ENCODE results near the gene AGA. TPM values are rescaled to one million over a fixed set of nuclear protein-coding genes. Genes with fewer than 3 reads are reported as not detected.

The AGA gene
- total and polyA plus RNA-seq, 2 of the 13 experiments (the other 11 are each of a cell fraction or from before 2014, with no cell fraction given) = 21.9 to 22.3 TPM

DNA sequence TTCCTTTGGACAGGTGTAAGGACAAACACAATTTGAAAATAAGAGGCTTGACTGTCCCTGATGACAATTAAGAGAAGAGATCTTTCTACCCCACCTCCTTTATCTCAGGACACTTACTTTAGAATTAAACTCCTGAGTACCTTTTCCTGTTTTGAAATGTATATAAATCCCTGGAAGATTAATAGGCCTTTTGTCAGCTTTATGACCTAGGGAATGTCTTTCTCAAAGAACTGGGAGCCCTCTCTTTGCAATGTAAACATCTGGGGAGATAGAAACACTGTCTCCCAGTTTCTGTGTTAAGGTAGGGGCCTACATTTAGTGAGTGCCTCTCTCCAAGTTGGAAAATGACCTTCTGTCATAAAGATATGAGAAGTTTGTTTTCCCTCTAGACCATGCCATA lies 31.7 kb downstream of the AGA start:
- in situ Hi-C loops (cut with HindIII; ENCODE audit: extremely low pct_ligation_motif_present, low pct_unique_long_range_greater_than_20kb) = no loop called here
- ChIA-PET CTCF (ENCODE audit: low intra/inter-chr PET ratio, low total read pairs) (no interaction called here), POLR2A (interaction anchor here (1.8 kb wide), 1 partner anchor 31 kb away, joined by 6 read pairs; the partner anchor contains the start of gene AGA)
- TF ChIP-seq ZNF615 (CRISPR knock-in tag; IDR thresholded peaks at IDR 0.05; ENCODE audit: borderline replicate concordance) (no peak), SATB2 (CRISPR knock-in tag; IDR thresholded peaks at IDR 0.05) (no peak), ZBTB38 (CRISPR knock-in tag; IDR thresholded peaks at IDR 0.05) (no peak), NKX3-1 (CRISPR knock-in tag; IDR thresholded peaks at IDR 0.05) (no peak), TEAD2 (CRISPR knock-in tag; IDR thresholded peaks at IDR 0.05) (no peak), KDM6A (CRISPR knock-in tag; IDR thresholded peaks at IDR 0.05; ENCODE audit: low read depth) (no peak), TSC22D2 (CRISPR knock-in tag; IDR thresholded peaks at IDR 0.05; ENCODE audit: borderline replicate concordance) (no peak), FOXP1 (IDR thresholded peaks at IDR 0.05) (no peak), FOXP1 (CRISPR knock-in tag; IDR thresholded peaks at IDR 0.05) (no peak), ZNF33A (CRISPR knock-in tag; IDR thresholded peaks at IDR 0.05; ENCODE audit: borderline replicate concordance) (no peak), ZNF703 (CRISPR knock-in tag; IDR thresholded peaks at IDR 0.05; ENCODE audit: borderline replicate concordance) (no peak), ZNF546 (CRISPR knock-in tag; conservative IDR thresholded peaks at IDR 0.05) (no peak), NFE2L1 (CRISPR knock-in tag; IDR thresholded peaks at IDR 0.05; ENCODE audit: borderline replicate concordance) (no peak), CBX5 (CRISPR knock-in tag; IDR thresholded peaks at IDR 0.05; ENCODE audit: borderline replicate concordance) (no peak), ZBTB3 (CRISPR knock-in tag; IDR thresholded peaks at IDR 0.05; ENCODE audit: borderline replicate concordance, low read depth) (no peak)
- TF ChIP-seq, protein P1, sequence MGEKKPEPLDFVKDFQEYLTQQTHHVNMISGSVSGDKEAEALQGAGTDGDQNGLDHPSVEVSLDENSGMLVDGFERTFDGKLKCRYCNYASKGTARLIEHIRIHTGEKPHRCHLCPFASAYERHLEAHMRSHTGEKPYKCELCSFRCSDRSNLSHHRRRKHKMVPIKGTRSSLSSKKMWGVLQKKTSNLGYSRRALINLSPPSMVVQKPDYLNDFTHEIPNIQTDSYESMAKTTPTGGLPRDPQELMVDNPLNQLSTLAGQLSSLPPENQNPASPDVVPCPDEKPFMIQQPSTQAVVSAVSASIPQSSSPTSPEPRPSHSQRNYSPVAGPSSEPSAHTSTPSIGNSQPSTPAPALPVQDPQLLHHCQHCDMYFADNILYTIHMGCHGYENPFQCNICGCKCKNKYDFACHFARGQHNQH (CRISPR knock-in tag; IDR thresholded peaks at IDR 0.05) = no peak
- TF ChIP-seq, protein P2, sequence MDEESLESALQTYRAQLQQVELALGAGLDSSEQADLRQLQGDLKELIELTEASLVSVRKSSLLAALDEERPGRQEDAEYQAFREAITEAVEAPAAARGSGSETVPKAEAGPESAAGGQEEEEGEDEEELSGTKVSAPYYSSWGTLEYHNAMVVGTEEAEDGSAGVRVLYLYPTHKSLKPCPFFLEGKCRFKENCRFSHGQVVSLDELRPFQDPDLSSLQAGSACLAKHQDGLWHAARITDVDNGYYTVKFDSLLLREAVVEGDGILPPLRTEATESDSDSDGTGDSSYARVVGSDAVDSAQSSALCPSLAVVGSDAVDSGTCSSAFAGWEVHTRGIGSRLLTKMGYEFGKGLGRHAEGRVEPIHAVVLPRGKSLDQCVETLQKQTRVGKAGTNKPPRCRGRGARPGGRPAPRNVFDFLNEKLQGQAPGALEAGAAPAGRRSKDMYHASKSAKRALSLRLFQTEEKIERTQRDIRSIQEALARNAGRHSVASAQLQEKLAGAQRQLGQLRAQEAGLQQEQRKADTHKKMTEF (CRISPR knock-in tag; IDR thresholded peaks at IDR 0.05) = no peak
- Histone ChIP-seq H2AFZ (ENCODE audit: low read length) (no peak overlapping the region), H3K4me1 (ENCODE audit: insufficient read depth, low read length) (no peaks in the 10 kb centered on the region), H3K4me2 (ENCODE audit: low read depth, low read length) (no peak overlapping the region), H3K9ac (ENCODE audit: insufficient read depth, low read depth, low read length) (no peak overlapping the region), H4K20me1 (ENCODE audit: insufficient read depth, low read length) (no peaks in the 10 kb centered on the region), H3K27me3 (ENCODE audit: control insufficient read depth in 1 of 2, insufficient read depth in 2 of 2, low read length in 2 of 2) (no peaks in the 10 kb centered on the region), H3K36me3 (replicated peaks in 1 of 2; ENCODE audit: control insufficient read depth in 1 of 2, insufficient read depth in 2 of 2, low read length in 2 of 2) (no peaks in the 10 kb centered on the region), H3K27ac (ENCODE audit: extremely low read length, insufficient read depth, low read length) (no peak overlapping the region), H3K79me2 (ENCODE audit: insufficient read depth, low read length) (no peaks in the 10 kb centered on the region), H3K4me3 (replicated peaks in 1 of 3; ENCODE audit: insufficient read depth in 1 of 3, low read depth in 2 of 3, low read length in 3 of 3) (no peak overlapping the region), H3K9me3 (ENCODE audit: low read length) (no peaks in the 10 kb centered on the region)
- intact Hi-C loops (cut with micrococcal nuclease; ENCODE audit: unreplicated experiment) = no loop called here
- no peak for DNase-seq (ENCODE audit: low spot score)
- no TSS peak for BruUV-seq (replicated peaks)
- no peak for ATAC-seq
- no peak for FAIRE-seq

All from HepG2 (cell line).